ENCODE data around the gene PFKP. TPM values are rescaled to one million over a fixed set of nuclear protein-coding genes. Genes with fewer than 3 reads are reported as not detected.

The PFKP gene
- total RNA-seq, 1 experiment from 2014 or later = 232 TPM

GRCh38 chr10:3116508-3117100, 49.3 kb downstream of the PFKP start:
- no peaks in the 10 kb centered on the region for H3K27me3 ChIP-seq (ENCODE audit: control insufficient read depth, insufficient read depth, low read length)
- no peak overlapping the region for H3K4me3 ChIP-seq (ENCODE audit: low read depth in 2 of 2, low read length in 2 of 2)
- DNase-seq (ENCODE audit: low read depth, low spot score) (no peak), ATAC-seq (no peak)
- intact Hi-C loops (cut with micrococcal nuclease; ENCODE audit: unreplicated experiment) = no loop called here
- ChIA-PET CTCF (no interaction called here), POLR2A (no interaction called here)
- no peak overlapping the region for H3K27ac ChIP-seq (ENCODE audit: low read length)
- H3K4me1 ChIP-seq (ENCODE audit: control insufficient read depth, insufficient read depth, low read length) = no peaks in the 10 kb centered on the region
- TF ChIP-seq POLR2AphosphoS5 (IDR thresholded peaks at IDR 0.05; ENCODE audit: low read depth, low read length) (no peak), SIN3A (IDR thresholded peaks at IDR 0.05; ENCODE audit: borderline replicate concordance, insufficient read depth, low read depth, low read length) (no peak), TCF7L2 (IDR thresholded peaks at IDR 0.05; ENCODE audit: low read depth, low read length) (no peak)
- TF ChIP-seq, protein P1, sequence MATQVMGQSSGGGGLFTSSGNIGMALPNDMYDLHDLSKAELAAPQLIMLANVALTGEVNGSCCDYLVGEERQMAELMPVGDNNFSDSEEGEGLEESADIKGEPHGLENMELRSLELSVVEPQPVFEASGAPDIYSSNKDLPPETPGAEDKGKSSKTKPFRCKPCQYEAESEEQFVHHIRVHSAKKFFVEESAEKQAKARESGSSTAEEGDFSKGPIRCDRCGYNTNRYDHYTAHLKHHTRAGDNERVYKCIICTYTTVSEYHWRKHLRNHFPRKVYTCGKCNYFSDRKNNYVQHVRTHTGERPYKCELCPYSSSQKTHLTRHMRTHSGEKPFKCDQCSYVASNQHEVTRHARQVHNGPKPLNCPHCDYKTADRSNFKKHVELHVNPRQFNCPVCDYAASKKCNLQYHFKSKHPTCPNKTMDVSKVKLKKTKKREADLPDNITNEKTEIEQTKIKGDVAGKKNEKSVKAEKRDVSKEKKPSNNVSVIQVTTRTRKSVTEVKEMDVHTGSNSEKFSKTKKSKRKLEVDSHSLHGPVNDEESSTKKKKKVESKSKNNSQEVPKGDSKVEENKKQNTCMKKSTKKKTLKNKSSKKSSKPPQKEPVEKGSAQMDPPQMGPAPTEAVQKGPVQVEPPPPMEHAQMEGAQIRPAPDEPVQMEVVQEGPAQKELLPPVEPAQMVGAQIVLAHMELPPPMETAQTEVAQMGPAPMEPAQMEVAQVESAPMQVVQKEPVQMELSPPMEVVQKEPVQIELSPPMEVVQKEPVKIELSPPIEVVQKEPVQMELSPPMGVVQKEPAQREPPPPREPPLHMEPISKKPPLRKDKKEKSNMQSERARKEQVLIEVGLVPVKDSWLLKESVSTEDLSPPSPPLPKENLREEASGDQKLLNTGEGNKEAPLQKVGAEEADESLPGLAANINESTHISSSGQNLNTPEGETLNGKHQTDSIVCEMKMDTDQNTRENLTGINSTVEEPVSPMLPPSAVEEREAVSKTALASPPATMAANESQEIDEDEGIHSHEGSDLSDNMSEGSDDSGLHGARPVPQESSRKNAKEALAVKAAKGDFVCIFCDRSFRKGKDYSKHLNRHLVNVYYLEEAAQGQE (IDR thresholded peaks at IDR 0.05; ENCODE audit: insufficient read depth in 1 of 2, low read depth in 2 of 2, low read length in 1 of 2) = no peak
- TF ChIP-seq, protein P2, sequence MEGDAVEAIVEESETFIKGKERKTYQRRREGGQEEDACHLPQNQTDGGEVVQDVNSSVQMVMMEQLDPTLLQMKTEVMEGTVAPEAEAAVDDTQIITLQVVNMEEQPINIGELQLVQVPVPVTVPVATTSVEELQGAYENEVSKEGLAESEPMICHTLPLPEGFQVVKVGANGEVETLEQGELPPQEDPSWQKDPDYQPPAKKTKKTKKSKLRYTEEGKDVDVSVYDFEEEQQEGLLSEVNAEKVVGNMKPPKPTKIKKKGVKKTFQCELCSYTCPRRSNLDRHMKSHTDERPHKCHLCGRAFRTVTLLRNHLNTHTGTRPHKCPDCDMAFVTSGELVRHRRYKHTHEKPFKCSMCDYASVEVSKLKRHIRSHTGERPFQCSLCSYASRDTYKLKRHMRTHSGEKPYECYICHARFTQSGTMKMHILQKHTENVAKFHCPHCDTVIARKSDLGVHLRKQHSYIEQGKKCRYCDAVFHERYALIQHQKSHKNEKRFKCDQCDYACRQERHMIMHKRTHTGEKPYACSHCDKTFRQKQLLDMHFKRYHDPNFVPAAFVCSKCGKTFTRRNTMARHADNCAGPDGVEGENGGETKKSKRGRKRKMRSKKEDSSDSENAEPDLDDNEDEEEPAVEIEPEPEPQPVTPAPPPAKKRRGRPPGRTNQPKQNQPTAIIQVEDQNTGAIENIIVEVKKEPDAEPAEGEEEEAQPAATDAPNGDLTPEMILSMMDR (IDR thresholded peaks at IDR 0.05) = no peak
- no TSS peak for BruUV-seq (replicated peaks)
- in situ Hi-C loops (cut with HindIII; ENCODE audit: low pct_unique_long_range_greater_than_20kb, low sequenced_read_pairs) = no loop called here
- H3K36me3 ChIP-seq (ENCODE audit: control insufficient read depth, insufficient read depth, low read length) = peaks cover 13% of the 10 kb centered on the region
- H3K9me3 ChIP-seq (ENCODE audit: control insufficient read depth, insufficient read depth, low read depth, low read length) = no peaks in the 10 kb centered on the region

DNA sequence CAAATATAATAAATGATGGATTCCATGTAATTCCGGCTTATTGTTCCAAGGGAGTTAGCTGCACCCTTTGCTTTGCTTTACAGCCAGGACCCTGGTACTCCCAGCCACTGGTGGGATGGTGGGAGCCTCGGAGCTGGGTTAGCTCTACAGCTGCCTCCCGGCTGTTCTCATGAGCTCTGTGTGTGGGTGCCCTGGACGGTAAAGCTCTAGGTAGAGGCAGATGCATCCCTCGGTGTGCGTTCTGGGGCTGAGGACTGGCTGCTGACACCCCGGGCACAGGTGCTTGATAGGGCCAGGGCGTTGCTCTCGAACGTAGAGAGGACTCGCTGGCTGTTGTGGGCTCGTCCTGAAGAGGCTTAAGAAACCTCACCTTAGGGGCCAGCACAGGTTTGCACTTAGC, 50.1 kb downstream of the PFKP start:
- ATAC-seq (no peak), DNase-seq (ENCODE audit: low read depth, low spot score) (no peak)
- in situ Hi-C loops (cut with HindIII; ENCODE audit: low pct_unique_long_range_greater_than_20kb, low sequenced_read_pairs) = no loop called here
- BruUV-seq (replicated peaks) = no TSS peak
- TF ChIP-seq TCF7L2 (IDR thresholded peaks at IDR 0.05; ENCODE audit: low read depth, low read length) = no peak
- TF ChIP-seq SIN3A (IDR thresholded peaks at IDR 0.05; ENCODE audit: borderline replicate concordance, insufficient read depth, low read depth, low read length) = no peak
- TF ChIP-seq, protein P1 (IDR thresholded peaks at IDR 0.05; ENCODE audit: insufficient read depth in 1 of 2, low read depth in 2 of 2, low read length in 1 of 2) = no peak
- no peak for TF ChIP-seq POLR2AphosphoS5 (IDR thresholded peaks at IDR 0.05; ENCODE audit: low read depth, low read length)
- TF ChIP-seq, protein P2 (IDR thresholded peaks at IDR 0.05) = no peak
- Histone ChIP-seq H3K9me3 (ENCODE audit: control insufficient read depth, insufficient read depth, low read depth, low read length) (no peaks in the 10 kb centered on the region), H3K27me3 (ENCODE audit: control insufficient read depth, insufficient read depth, low read length) (no peaks in the 10 kb centered on the region), H3K27ac (ENCODE audit: low read length) (no peak overlapping the region), H3K4me3 (ENCODE audit: low read depth in 2 of 2, low read length in 2 of 2) (no peak overlapping the region), H3K4me1 (ENCODE audit: control insufficient read depth, insufficient read depth, low read length) (no peaks in the 10 kb centered on the region), H3K36me3 (ENCODE audit: control insufficient read depth, insufficient read depth, low read length) (peaks cover 16% of the 10 kb centered on the region)
- intact Hi-C loops (cut with micrococcal nuclease; ENCODE audit: unreplicated experiment) = no loop called here
- CTCF ChIA-PET = no interaction called here
- POLR2A ChIA-PET = no interaction called here
